ENCODE measurements around the gene TEP1.
"Not testable (repeated sequence)": the region's sequence is repeated elsewhere in the genome, so short reads cannot be mapped to it uniquely, and the experiment has no call there.

TEP1 gene

DNA sequence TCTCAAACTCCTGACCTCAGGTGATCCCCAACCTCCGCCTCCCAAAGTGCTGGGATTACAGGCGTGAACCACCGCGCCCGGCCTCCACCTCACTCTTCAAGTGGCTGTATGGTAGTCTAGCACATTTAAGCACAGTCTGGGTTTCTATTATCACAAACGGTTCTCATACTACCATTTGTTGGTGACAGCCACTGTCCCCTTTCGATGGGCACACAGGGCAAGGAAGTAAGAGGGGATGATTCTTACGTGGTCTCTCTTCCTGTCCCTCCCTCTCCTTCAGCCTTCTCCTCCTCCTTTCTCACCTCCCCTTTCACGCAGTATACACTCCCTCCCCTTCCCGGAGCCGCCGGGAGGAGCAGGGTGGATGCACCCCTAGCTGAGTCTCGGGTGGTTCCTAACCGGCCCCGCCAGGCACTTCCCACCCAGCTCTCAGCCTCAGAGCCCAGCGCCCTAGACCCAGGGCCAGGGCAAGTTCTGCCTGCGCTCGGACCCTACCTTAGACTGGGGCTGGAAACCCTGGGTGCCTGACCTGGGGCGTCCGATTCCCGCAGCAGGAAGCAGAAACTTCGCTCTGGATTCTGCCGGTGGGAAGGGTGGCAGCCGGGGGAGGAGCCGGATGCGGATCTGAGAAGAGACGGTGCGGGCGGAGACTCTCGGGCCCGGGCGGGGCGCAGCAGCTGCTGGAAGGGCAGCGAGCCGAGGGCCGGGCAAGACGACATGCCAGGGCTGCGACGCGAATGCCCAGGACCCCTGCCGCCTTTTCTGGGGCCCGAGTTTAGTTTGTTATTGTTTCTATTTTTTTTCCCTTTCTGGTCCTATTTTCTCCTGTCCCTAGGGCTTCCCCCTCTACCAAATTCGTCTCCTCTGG lies at the start of gene TEP1:
Gene TEP1 (minus strand): TSS at position 626 of the 868 bp plus-strand sequence. CDS start 5,062 bp downstream, outside the sequence.
- Mint-ChIP-seq H3K4me3 (peak within 1 kb of the TSS; percentile 100), H3K27ac (peak within 1 kb of the TSS; percentile 97), H3K27me3 (no peaks in the 10 kb centered on the region), H3K36me3 (peaks cover 12% of the 10 kb centered on the region), H3K9me3 (no peaks in the 10 kb centered on the region), H3K4me1 (peaks cover 35% of the 10 kb centered on the region)
- DNase-seq (ENCODE audit: low spot score in 2 of 2) = peak; percentile 41 to 60
- ATAC-seq (ENCODE audit: low read depth) = peak; percentile 65

DNA sequence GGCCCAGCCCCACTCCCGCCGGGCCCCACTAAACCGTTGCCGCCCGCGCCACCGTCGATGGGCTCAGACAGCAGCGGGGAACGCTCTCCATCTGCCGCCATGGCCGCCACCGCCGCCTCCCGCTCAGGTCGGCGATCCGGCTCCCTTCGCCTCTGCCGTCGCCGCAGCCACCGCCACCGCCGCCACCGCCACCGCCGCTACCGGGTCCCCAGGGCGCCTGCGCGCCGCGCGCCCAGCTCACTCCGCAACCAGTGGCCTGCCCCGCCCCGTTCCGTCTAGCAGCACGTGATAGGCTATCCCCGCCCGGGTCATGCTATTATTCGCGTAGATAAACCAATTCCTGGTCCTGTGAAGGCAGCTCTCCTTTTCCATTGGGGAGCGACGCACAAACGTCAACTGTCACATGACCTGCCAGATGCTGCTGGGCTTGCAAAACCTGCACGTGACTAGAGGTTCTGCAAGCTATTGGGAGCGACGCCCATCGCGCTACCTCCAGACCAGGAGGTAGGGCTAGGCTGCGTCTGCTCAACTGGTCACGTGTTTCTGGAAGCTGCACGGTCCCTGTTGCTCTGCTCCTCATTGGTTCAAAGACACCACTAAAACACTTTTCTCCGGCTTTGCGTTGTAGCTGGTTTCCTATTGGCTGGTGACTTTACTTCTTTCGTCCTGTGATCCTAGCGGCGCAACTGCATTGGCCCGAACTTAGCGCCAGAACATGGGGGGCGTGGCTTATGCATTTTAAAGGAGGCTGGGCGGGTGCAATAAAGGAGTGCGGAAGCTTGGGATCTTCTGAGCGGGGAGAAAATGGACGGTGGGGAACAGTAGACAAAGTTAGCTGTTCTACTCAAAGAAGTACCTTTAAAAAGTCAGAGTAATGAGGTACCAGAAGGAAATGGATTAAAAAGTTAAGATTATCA lies 48.2 kb upstream of the TEP1 start, which contains the start of gene PIP4P1:
Gene PIP4P1 (minus strand): TSS at position 210 of the 917 bp plus-strand sequence. CDS start 109 bp downstream, at position 101.
- Mint-ChIP-seq H3K4me3 (peak within 1 kb of the TSS; percentile 91), H3K27ac (peak within 1 kb of the TSS; percentile 98), H3K9me3 (no peaks in the 10 kb centered on the region), H3K27me3 (no peaks in the 10 kb centered on the region), H3K36me3 (peaks cover 11% of the 10 kb centered on the region), H3K4me1 (peaks cover 19% of the 10 kb centered on the region)
- ATAC-seq (ENCODE audit: low read depth) (peak; percentile 72), DNase-seq (ENCODE audit: low spot score in 2 of 2) (peak; percentile 95 to 98)

DNA sequence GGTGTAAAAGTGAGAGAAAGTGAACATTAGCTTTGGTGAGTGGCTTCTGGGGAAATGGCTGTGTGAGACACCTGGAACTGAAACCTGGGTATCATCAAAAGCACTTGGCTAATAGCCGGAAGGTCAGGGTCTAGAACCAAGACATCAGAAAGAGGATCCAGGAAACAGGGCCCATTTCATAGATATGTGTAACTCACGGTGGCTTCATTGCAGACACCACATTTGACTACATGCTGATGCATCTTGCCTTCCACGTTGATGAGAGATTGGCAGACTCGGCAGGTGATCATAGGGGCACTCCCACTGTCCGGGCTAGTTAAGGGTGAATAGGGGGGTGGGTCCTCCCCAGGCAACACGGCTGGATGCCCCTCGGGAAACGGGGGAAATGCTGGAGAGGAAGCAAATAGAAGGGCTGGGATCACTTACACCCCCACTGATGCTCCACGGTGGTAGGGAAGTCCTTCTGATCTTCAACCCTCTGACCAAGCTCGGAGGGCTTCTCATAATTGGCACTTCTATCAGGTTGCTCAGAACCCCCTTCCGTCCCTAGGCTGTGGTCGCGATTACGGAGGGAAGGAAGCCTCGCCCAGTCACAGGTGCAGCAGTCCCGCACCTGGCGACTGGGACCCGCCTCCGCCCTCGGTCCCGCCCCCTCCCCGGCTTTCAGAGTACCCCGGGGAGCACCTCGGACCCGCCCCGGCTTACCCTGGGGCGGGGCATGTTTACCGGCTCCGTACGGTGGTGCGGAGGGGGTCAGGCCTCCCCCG lies 47.3 kb upstream of the TEP1 start:
- Mint-ChIP-seq H3K27me3 (no peaks in the 10 kb centered on the region), H3K4me1 (peaks cover 19% of the 10 kb centered on the region), H3K4me3 (peak overlapping the region; percentile 91), H3K27ac (peak overlapping the region; percentile 98), H3K36me3 (peaks cover 11% of the 10 kb centered on the region), H3K9me3 (no peaks in the 10 kb centered on the region)
- ATAC-seq (ENCODE audit: low read depth) (peak; percentile 58), DNase-seq (ENCODE audit: low spot score in 2 of 2) (peak; percentile 85 to 92)

DNA sequence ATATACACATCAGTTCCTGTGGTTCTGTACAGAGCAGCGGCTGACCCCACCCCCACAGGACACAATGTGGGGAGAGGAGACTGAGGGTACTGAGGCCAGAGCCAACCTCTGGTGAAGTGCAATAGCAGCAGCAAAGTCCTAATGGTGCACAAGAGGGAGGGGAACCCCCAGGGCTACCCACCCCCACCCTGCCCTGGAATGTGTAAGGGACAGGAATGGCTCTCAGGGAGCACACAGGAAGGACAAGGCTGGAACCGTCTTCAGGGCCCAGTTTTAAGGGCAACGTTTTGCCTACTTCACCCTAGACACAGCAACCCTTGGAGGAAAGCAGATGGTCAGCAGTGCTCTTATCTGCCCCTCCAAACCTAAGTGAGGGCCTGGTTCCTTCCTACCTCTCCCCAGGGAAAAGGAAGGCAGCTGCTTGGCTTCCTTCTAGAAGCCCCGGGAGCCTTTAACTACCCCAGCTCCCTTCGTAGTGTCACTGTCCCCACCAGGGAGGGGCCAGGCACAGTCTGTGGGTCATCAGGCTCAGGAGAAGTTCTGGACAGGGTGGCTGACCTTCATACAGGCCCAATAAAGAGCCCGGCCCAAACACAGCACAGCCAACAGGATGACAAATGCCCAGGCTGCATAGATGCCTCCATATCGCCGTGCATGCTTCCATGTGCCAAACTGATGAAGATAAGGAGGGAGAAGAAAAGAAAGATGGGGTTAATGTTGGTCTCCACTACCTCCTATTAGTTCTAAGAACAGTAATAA lies 44.9 kb upstream of the TEP1 start:
- H3K27ac Mint-ChIP-seq = no peak overlapping the region
- ATAC-seq (ENCODE audit: low read depth) = no peak
- peaks cover 14% of the 10 kb centered on the region for H3K4me1 Mint-ChIP-seq

DNA sequence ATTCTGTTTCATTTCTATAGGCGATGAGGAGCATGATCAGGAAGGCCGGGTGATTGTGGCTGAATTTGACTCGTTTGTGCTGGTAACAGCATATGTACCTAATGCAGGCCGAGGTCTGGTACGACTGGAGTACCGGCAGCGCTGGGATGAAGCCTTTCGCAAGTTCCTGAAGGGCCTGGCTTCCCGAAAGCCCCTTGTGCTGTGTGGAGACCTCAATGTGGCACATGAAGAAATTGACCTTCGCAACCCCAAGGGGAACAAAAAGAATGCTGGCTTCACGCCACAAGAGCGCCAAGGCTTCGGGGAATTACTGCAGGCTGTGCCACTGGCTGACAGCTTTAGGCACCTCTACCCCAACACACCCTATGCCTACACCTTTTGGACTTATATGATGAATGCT lies 43.7 kb upstream of the TEP1 start:
- peaks cover 17% of the 10 kb centered on the region for H3K36me3 Mint-ChIP-seq
- H3K9me3 Mint-ChIP-seq = no peaks in the 10 kb centered on the region
- H3K27me3 Mint-ChIP-seq = no peaks in the 10 kb centered on the region
- no peak overlapping the region for H3K4me3 Mint-ChIP-seq
- ATAC-seq (ENCODE audit: low read depth) (no peak), DNase-seq (ENCODE audit: low spot score in 2 of 2) (no peak)
- no peak overlapping the region for H3K27ac Mint-ChIP-seq
- peaks cover 14% of the 10 kb centered on the region for H3K4me1 Mint-ChIP-seq

More for the DNA sequence above, 44.9 kb upstream of the TEP1 start:
- peaks cover 11% of the 10 kb centered on the region for H3K36me3 Mint-ChIP-seq
- DNase-seq (ENCODE audit: low spot score in 2 of 2) = no peak
- no peak overlapping the region for H3K4me3 Mint-ChIP-seq
- no peaks in the 10 kb centered on the region for H3K9me3 Mint-ChIP-seq
- no peaks in the 10 kb centered on the region for H3K27me3 Mint-ChIP-seq

DNA sequence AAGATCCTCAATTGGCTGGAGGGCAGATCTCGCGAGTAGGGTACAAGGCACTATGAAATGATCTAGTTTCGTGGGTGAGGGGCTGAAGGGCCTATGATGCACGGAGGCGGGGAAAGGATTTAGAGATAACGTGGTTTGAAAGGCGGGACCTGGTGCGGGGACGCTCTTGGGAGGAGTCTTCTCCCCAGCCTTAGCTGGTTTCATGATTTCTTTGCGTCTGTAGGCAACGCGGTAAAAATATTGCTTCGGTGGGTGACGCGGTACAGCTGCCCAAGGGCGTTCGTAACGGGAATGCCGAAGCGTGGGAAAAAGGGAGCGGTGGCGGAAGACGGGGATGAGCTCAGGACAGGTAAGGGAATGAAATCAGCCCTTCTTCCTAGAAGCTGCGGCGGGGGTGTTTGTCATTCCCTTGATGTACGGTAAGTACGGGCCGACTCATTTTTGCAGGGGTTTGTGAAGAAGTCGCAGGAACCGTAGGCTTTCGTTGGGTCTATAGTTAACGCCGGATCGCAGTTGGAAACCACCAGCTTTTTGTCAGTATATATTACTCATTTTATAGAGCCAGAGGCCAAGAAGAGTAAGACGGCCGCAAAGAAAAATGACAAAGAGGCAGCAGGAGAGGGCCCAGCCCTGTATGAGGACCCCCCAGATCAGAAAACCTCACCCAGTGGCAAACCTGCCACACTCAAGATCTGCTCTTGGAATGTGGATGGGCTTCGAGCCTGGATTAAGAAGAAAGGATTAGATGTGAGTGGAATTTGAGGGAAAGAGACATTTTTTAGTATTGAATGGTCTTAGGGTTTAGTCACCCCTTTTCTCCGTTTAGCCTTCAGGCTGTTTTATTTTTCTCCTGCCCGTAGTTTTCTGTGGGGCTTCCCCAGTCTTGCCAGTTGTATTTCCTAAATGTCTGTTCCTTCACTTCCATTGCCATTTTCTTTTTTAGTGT lies 42.3 kb upstream of the TEP1 start:
- ATAC-seq (ENCODE audit: low read depth) = peak; percentile 53
- DNase-seq (ENCODE audit: low spot score in 2 of 2) = no peak
- Mint-ChIP-seq H3K27me3 (no peaks in the 10 kb centered on the region), H3K36me3 (peaks cover 21% of the 10 kb centered on the region), H3K4me1 (peaks cover 10% of the 10 kb centered on the region), H3K9me3 (no peaks in the 10 kb centered on the region), H3K27ac (no peak overlapping the region), H3K4me3 (no peak overlapping the region)

DNA sequence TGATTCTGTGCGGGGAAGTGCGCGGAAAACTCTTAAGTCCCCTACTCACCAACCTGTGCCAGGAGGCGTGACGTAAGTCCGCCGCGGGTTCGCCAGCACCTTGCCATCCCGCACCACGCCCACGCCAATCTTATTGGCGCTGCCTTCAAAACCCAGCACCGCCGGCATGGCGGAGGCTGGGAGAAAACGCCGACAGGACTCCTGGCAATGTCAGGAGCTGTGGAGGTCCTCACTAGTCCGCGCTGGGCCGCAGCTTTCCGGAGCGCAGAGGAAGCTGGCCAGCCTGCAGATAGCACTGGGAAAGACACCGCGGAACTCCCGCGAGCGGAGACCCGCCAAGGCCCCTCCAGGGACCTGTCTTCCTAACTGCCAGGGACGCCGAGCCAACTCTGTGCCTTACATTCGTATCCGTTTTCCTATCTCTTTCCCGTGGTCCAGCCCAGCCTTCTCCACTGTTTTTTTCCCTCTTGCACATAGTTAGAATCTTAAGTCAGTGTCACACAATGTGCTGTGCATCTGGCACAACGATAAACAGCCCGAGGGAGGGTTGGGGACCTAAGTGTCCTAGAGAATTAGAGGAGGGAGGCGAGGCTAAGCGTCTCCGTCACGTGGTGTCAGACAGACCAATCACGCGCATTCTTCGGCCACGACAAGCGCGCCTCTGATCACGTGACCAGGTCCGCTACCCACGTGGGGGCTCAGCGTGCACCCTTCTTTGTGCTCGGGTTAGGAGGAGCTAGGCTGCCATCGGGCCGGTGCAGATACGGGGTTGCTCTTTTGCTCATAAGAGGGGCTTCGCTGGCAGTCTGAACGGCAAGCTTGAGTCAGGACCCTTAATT lies 41.4 kb upstream of the TEP1 start, which contains the start of the genes APEX1 and OSGEP:
Gene APEX1 (plus strand): TSS at position 711 of the 839 bp plus-strand sequence. CDS start 420 bp downstream, outside the sequence.
Gene OSGEP (minus strand): TSS at position 297 of the 839 bp plus-strand sequence. CDS start 129 bp downstream, at position 168.
- peaks cover 5% of the 10 kb centered on the region for H3K4me1 Mint-ChIP-seq
- no peaks in the 10 kb centered on the region for H3K27me3 Mint-ChIP-seq
- H3K9me3 Mint-ChIP-seq = no peaks in the 10 kb centered on the region
- H3K4me3 Mint-ChIP-seq = no peak within 1 kb of the TSS
- H3K27ac Mint-ChIP-seq = no peak within 1 kb of the TSS
- peaks cover 20% of the 10 kb centered on the region for H3K36me3 Mint-ChIP-seq
- DNase-seq (ENCODE audit: low spot score in 2 of 2) (peak; percentile 95), ATAC-seq (ENCODE audit: low read depth) (peak; percentile 84)

DNA sequence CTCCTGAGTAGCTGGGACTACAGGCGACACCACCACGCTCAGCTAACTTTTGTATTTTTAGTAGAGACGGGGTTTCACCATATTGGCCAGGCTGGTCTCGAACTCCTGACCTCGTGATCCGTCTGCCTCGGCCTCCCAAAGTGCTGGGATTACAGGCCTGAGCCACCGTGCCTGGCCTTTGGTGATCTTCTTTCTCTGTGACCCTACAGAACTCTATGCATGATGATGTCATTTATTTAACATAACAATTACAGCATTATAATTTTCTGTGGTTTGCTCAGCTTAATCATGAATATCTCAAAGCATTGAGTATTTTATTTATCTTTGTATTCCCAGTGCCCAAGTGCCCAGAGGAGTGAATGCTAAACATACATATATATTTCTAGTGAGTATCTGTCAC lies 39.5 kb upstream of the TEP1 start:
- H3K9me3 Mint-ChIP-seq; H3K27ac Mint-ChIP-seq; H3K27me3 Mint-ChIP-seq; H3K4me3 Mint-ChIP-seq; DNase-seq (ENCODE audit: low spot score in 2 of 2); H3K4me1 Mint-ChIP-seq; ATAC-seq (ENCODE audit: low read depth): not testable (repeated sequence)
- H3K36me3 Mint-ChIP-seq = peaks cover 29% of the 10 kb centered on the region

DNA sequence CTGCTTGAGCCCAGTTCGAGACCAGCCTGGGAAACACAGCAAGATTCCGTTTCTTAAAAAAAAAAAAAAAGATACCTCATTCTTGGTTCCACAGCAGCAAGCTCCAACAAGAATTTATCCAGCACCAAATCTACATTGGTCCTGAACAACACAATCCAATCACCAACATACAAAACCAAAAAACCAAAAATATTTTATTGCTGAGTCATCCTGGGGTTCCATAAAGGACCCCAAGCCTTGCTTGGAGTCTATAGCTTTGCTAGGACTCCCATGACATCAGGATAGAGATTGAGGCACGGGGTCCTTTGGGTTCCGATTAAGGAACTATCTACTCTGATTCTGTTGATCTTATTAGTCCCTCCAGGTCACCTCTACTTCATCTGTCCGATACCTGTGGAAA lies 33.6 kb upstream of the TEP1 start:
- Mint-ChIP-seq H3K36me3 (peaks cover 31% of the 10 kb centered on the region), H3K9me3 (no peaks in the 10 kb centered on the region), H3K4me1 (peaks cover 6% of the 10 kb centered on the region), H3K27ac (no peak overlapping the region), H3K27me3 (no peaks in the 10 kb centered on the region), H3K4me3 (no peak overlapping the region)
- DNase-seq (ENCODE audit: low spot score in 2 of 2) = no peak
- no peak for ATAC-seq (ENCODE audit: low read depth)

DNA sequence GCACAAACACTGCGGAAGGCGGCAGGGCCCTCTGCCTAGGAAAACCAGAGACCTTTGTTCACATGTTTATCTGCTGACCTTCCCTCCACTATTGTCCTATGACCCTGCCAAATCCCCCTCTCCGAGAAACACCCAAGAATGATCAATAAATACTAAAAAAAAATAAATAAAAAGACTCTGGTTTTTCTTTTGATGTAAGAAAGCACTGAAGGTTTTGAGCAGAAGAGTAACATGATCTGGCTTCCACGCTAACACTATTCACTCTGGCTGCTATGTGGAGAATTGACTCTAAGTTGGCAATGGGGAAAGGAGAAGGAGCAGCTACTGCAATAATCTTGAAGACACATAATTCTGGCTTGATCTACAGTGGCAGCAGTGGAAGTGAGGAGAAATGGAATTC lies 30.3 kb upstream of the TEP1 start:
- not testable (repeated sequence) for DNase-seq (ENCODE audit: low spot score in 2 of 2); H3K4me3 Mint-ChIP-seq

DNA sequence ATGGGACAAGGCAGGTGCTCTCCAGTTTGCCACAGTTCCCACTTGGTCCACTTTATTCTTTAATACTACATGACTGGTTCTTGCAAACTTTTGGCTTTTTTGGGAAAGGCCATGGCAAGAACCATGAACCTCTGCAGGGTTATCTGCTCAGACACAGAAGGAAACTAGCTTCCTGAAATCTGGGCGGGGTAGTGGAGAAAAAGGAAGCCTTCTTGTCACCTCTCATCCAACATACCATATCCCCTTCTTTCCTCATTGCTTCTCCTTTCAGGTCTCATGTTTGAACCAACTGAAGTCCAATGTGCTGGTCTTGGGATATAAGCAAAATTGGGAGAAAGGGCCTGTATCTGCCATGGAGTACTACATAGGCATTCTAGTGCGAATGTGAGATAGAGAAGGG lies 28.2 kb upstream of the TEP1 start:
- no peak overlapping the region for H3K4me3 Mint-ChIP-seq
- no peak for ATAC-seq (ENCODE audit: low read depth)
- no peaks in the 10 kb centered on the region for H3K9me3 Mint-ChIP-seq
- peaks cover 32% of the 10 kb centered on the region for H3K4me1 Mint-ChIP-seq
- no peak overlapping the region for H3K27ac Mint-ChIP-seq
- peaks cover 6% of the 10 kb centered on the region for H3K36me3 Mint-ChIP-seq
- H3K27me3 Mint-ChIP-seq = no peaks in the 10 kb centered on the region
- DNase-seq (ENCODE audit: low spot score in 2 of 2) = no peak

More for the DNA sequence above, 30.3 kb upstream of the TEP1 start:
- H3K36me3 Mint-ChIP-seq = peaks cover 19% of the 10 kb centered on the region
- H3K4me1 Mint-ChIP-seq = peaks cover 26% of the 10 kb centered on the region
- ATAC-seq (ENCODE audit: low read depth); H3K27me3 Mint-ChIP-seq; H3K27ac Mint-ChIP-seq; H3K9me3 Mint-ChIP-seq: not testable (repeated sequence)

Measured in memory B cell (primary cell).